Vagina (tissue), 2 donors: ENCODE measurements around the gene TRIM66. TPM values are rescaled to one million over a fixed set of nuclear protein-coding genes. Genes with fewer than 3 reads are reported as not detected.

ENCODE experiments used
- DNase-seq, 2 donors: peaks; one replicate each; pipeline ENCODE4 v3.0.0-alpha.2; 2017; ENCODE audit errors: extremely low spot score in 2 of 2
- H3K27ac ChIP-seq: fragments of 200-600 bp; sonication (generic); one replicate; pipeline ENCODE4 v1.5.1; 2019
- H3K27me3 ChIP-seq: fragments of 200-600 bp; sonication (generic); one replicate; pipeline ENCODE4 v1.5.1; 2019
- H3K36me3 ChIP-seq, 2 donors: fragments of 200-600 bp; sonication (generic); one replicate each; pipeline ENCODE4 v1.5.1; 2017 to 2019
- H3K4me1 ChIP-seq: fragments of 200-600 bp; sonication (generic); one replicate; pipeline ENCODE4 v1.5.1; 2019
- H3K4me3 ChIP-seq, 2 donors: fragments of 200-600 bp; sonication (generic); 1 replicate in 1 of 2; 2 replicates in 1 of 2; pipeline ENCODE4 v1.5.1; 2016 to 2019
- H3K9me3 ChIP-seq: fragments of 200-600 bp; sonication (generic); one replicate; pipeline ENCODE4 v1.5.1; 2019
- CTCF ChIP-seq, 3 experiments: fragments of 450-650 bp in 2 of 3; fragments of 200-600 bp in 1 of 3; sonication (generic) in 1 of 3; IDR thresholded peaks; one replicate each; pipeline ENCODE4 v1.5.1; 2017 to 2019; ENCODE audit warnings: antibody characterized with exemption in 3 of 3, mild to moderate bottlenecking in 2 of 3, moderate library complexity in 2 of 3
- POLR2A ChIP-seq, 2 donors: fragments of 450-650 bp; IDR thresholded peaks; one replicate each; pipeline ENCODE4 v1.6.1; 2017; ENCODE audit warnings: antibody characterized with exemption in 2 of 2, mild to moderate bottlenecking in 2 of 2, moderate library complexity in 2 of 2
- POLR2AphosphoS5 ChIP-seq, 2 donors: sonication (generic); formaldehyde crosslinking; IDR thresholded peaks; one replicate each; pipeline ENCODE4 v1.9.0; 2017; ENCODE audit warnings: antibody characterized with exemption in 2 of 2, mild to moderate bottlenecking in 2 of 2, low read depth in 1 of 2; ENCODE audit not compliant: insufficient read depth in 1 of 2
- intact Hi-C: fragments of 100-400 bp; cut with DNase I; formaldehyde crosslinking; loops from one replicate; pipeline ENCODE4 v1.15.1; 2023
- total RNA-seq: library from RNA; depleted of rRNA; stranded (reverse); fragments of >200 nt; gene quantifications from one replicate; pipeline ENCODE4 v1.2.3, GENCODE V29; 2016

The TRIM66 gene
- total RNA-seq, 1 donor from 2014 or later: 12.8 TPM

- no peak for DNase-seq
- TF ChIP-seq POLR2AphosphoS5 (IDR thresholded peaks at IDR 0.05; ENCODE audit: insufficient read depth in 1 of 2, low read depth in 1 of 2) (no peak), POLR2A (IDR thresholded peaks at IDR 0.05) (no peak), CTCF (IDR thresholded peaks at IDR 0.05) (no peak)
- Histone ChIP-seq H3K4me3 (no peak overlapping the region), H3K27me3 (no peaks in the 10 kb centered on the region), H3K9me3 (no peaks in the 10 kb centered on the region), H3K27ac (no peak overlapping the region), H3K36me3 (peaks cover 0 to 81% of the 10 kb centered on the region in 2 donors), H3K4me1 (no peaks in the 10 kb centered on the region)
- intact Hi-C loops: no loop called here
Observed at GRCh38 chr11:8698917-8699441, 16.5 kb upstream of the TRIM66 start.

- Histone ChIP-seq H3K27ac (no peak overlapping the region), H3K9me3 (no peaks in the 10 kb centered on the region), H3K36me3 (peaks cover 0 to 81% of the 10 kb centered on the region in 2 donors), H3K4me1 (no peaks in the 10 kb centered on the region), H3K27me3 (no peaks in the 10 kb centered on the region), H3K4me3 (no peak overlapping the region)
- TF ChIP-seq POLR2A (IDR thresholded peaks at IDR 0.05): no peak
- TF ChIP-seq POLR2AphosphoS5 (IDR thresholded peaks at IDR 0.05; ENCODE audit: insufficient read depth in 1 of 2, low read depth in 1 of 2): no peak
- intact Hi-C loops: no loop called here
- no peak for DNase-seq
Observed at GRCh38 chr11:8698379-8698851, 15.9 kb upstream of the TRIM66 start.

- H3K9me3 ChIP-seq: no peaks in the 10 kb centered on the region
- intact Hi-C loops: no loop called here
- H3K4me1 ChIP-seq: no peaks in the 10 kb centered on the region
- no peak for TF ChIP-seq POLR2A (IDR thresholded peaks at IDR 0.05)
- no peak for TF ChIP-seq POLR2AphosphoS5 (IDR thresholded peaks at IDR 0.05; ENCODE audit: insufficient read depth in 1 of 2, low read depth in 1 of 2)
- TF ChIP-seq CTCF (IDR thresholded peaks at IDR 0.05): no peak
- no peak for DNase-seq
- peaks cover 0 to 81% of the 10 kb centered on the region in 2 donors for H3K36me3 ChIP-seq
- no peak overlapping the region for H3K27ac ChIP-seq
- H3K27me3 ChIP-seq: no peaks in the 10 kb centered on the region
- H3K4me3 ChIP-seq: no peak overlapping the region
Observed at GRCh38 chr11:8697054-8697453, 14.6 kb upstream of the TRIM66 start.

GRCh38 chr11:8694137-8694536 is 11.7 kb upstream of the TRIM66 start:
- H3K27me3 ChIP-seq: no peaks in the 10 kb centered on the region
- peaks cover 0 to 72% of the 10 kb centered on the region in 2 donors for H3K36me3 ChIP-seq
- H3K9me3 ChIP-seq: no peaks in the 10 kb centered on the region
- intact Hi-C loops: no loop called here
- H3K4me1 ChIP-seq: no peaks in the 10 kb centered on the region
- no peak overlapping the region for H3K27ac ChIP-seq
- no peak for TF ChIP-seq POLR2A (IDR thresholded peaks at IDR 0.05)
- TF ChIP-seq CTCF (IDR thresholded peaks at IDR 0.05): no peak
- no peak for TF ChIP-seq POLR2AphosphoS5 (IDR thresholded peaks at IDR 0.05; ENCODE audit: insufficient read depth in 1 of 2, low read depth in 1 of 2)
- no peak overlapping the region for H3K4me3 ChIP-seq
- DNase-seq: no peak

GRCh38 chr11:8693555-8693954 is 11.1 kb upstream of the TRIM66 start:
- Histone ChIP-seq H3K36me3 (peaks cover 0 to 67% of the 10 kb centered on the region in 2 donors), H3K9me3 (no peaks in the 10 kb centered on the region), H3K4me1 (peaks cover under 1% of the 10 kb centered on the region), H3K27ac (no peak overlapping the region), H3K27me3 (no peaks in the 10 kb centered on the region), H3K4me3 (no peak overlapping the region)
- intact Hi-C loops: no loop called here
- DNase-seq: no peak
- TF ChIP-seq CTCF (IDR thresholded peaks at IDR 0.05): no peak
- no peak for TF ChIP-seq POLR2AphosphoS5 (IDR thresholded peaks at IDR 0.05; ENCODE audit: insufficient read depth in 1 of 2, low read depth in 1 of 2)
- TF ChIP-seq POLR2A (IDR thresholded peaks at IDR 0.05): no peak
